CD4-positive, alpha-beta T cell treated with Interferon alpha-2 for 1 hour (primary cell): Measurements from ENCODE around the gene PMEL.
A peak's percentile ranks its signal among the peaks of the same experiment; 100 is the strongest.
"Not testable (repeated sequence)": the region's sequence is repeated elsewhere in the genome, so short reads cannot be mapped to it uniquely, and the experiment has no call there.

Experiments used
- DNase-seq, 2 donors: peaks; one replicate each; pipeline ENCODE4 v3.0.0-alpha.2; 2020 to 2022

The PMEL gene

GRCh38 chr12:55965941-55966407 lies at the start of gene PMEL:
TSS of gene PMEL (minus strand) at chr12:55966042. CDS start at chr12:55966011, 31 bp downstream.
- DNase-seq, result no peak

GRCh38 chr12:56014205-56014604 lies 48.4 kb upstream of the PMEL start:
- DNase-seq, result no peak

- no peak for DNase-seq
Observed at GRCh38 chr12:56013482-56013881, 47.6 kb upstream of the PMEL start.

GRCh38 chr12:56011509-56012090 lies 45.8 kb upstream of the PMEL start:
- DNase-seq, result no peak

GRCh38 chr12:56010111-56010570 lies 44.3 kb upstream of the PMEL start:
- DNase-seq, result no peak

GRCh38 chr12:56007564-56008559 lies 42.0 kb upstream of the PMEL start:
- DNase-seq, result peak; percentile 59 to 75

GRCh38 chr12:56004211-56004610 lies 38.4 kb upstream of the PMEL start:
- no peak for DNase-seq

GRCh38 chr12:56003376-56003775 lies 37.5 kb upstream of the PMEL start:
- DNase-seq, result peak in 1 of 2 donors; percentile 5

GRCh38 chr12:56001487-56002100 lies 35.8 kb upstream of the PMEL start:
- DNase-seq, result no peak

- DNase-seq, result not testable (repeated sequence)
Observed at GRCh38 chr12:55999999-56000540, 34.2 kb upstream of the PMEL start.

GRCh38 chr12:55999522-55999921 lies 33.7 kb upstream of the PMEL start:
- DNase-seq, result peak in 1 of 2 donors; percentile 38

- DNase-seq, result no peak
Observed at GRCh38 chr12:55997535-55997859, 31.7 kb upstream of the PMEL start.

- DNase-seq, result peak; percentile 52 to 80
Observed at GRCh38 chr12:55996715-55997534, 31.1 kb upstream of the PMEL start, which contains the start of gene SUOX. TSS of gene SUOX (plus strand) at chr12:55997276. CDS start at chr12:56002222, 4,946 bp downstream.

- peak; percentile 71 to 85 for DNase-seq
Observed at GRCh38 chr12:55996201-55996714, 30.4 kb upstream of the PMEL start.

- DNase-seq, result no peak
Observed at GRCh38 chr12:55995366-55995765, 29.5 kb upstream of the PMEL start.

GRCh38 chr12:55993230-55993853 lies 27.5 kb upstream of the PMEL start:
- DNase-seq, result no peak

GRCh38 chr12:55991110-55991509 lies 25.3 kb upstream of the PMEL start:
- DNase-seq, result no peak

GRCh38 chr12:55985976-55986375 lies 20.1 kb upstream of the PMEL start:
- DNase-seq, result not testable (repeated sequence)

GRCh38 chr12:55985341-55985740 lies 19.5 kb upstream of the PMEL start:
- no peak for DNase-seq

GRCh38 chr12:55984861-55985260 lies 19.0 kb upstream of the PMEL start:
- DNase-seq, result no peak

- DNase-seq, result no peak
Observed at GRCh38 chr12:55983232-55983842, 17.5 kb upstream of the PMEL start.
